NCI-H510A treated with DMSO at 0.1 percent for 48 hours (cell line): ENCODE results near the gene KCNB1.

Experiments
- DNase-seq: peaks from one replicate; lab custom pipeline; 2025; lab: John Stamatoyannopoulos, UW

KCNB1 gene

GRCh38 chr20:49409302-49409974 is 73.0 kb downstream of the KCNB1 start:
- no peak for DNase-seq

DNA sequence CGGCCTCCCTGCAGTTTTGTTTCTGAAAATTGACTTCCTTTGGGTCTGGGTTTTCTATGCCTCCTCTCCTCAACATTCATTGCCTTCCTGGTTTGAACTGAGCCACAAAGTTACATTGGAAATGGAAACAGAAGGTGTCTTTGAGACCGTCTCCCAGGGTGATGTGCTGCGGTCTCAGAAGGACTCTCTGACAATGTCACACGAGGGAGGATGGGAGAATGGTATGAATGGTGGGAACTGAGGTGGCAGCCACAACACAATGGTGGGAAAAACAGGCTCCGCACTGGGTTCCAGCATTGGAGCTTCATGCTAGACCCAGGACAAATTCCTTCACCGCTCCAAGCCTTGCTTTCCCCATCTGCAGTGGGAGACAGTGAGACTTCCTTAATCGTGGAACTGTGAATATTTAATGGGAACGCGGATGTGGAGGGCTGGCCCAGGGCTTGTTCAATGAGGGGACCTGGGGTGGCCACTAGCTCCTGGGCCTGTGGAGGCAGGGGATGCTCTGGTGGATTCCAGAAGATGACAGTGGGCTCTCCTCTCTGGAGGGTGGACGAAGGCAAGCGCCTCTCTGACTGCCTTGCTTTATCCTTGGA is 73.9 kb downstream of the KCNB1 start:
- DNase-seq, result no peak

DNA sequence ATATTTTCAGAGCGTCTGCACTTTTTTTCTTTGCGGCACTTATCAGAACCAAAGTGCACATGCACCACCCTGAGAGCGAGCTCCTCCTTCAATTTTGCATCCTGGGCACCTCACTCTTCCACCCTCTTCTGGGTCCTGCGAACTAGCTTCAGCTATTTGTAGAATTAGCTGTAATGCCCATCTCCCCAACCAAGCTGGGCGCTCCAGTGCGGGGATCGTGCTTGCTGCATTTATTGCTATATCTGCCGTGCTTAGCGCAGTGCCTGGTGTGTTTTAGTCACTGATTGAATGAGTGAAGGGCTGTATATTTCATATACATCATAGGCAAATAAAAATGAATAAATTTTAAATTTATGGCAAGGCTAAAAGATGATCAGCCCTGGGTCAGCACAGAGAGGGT is 75.8 kb downstream of the KCNB1 start:
- no peak for DNase-seq

- no peak for DNase-seq
Observed at GRCh38 chr20:49405696-49406095, 76.8 kb downstream of the KCNB1 start.

DNA sequence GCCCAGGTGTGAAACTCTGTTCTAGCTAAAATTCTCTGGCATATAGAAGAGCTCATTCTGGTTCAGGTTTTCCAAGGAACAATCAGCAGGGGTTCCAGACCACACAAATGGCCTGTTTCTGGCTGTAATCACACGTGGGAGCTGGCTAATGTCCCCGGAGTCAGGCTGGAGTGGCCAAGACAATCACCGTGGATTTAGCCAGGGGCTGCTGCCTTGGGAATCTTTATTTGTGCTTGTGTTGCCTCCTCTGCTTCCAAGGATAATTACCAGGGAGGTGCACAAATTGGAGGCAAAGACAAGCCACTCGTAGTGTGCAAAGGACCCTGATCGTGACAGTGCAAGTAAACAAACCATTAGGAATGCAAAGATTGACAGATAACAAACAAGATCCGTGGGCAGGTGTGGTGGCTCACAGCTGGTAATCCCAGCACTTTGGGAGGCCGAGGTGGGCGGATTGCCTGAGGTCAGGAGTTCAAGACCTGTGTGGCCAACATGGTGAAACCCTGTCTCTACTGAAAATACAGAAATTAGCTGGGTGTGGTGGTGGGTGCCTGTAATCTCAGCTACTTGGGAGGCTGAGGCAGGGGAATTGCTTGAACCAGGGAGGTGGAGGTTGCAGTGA is 77.3 kb downstream of the KCNB1 start:
- DNase-seq, result no peak

DNA sequence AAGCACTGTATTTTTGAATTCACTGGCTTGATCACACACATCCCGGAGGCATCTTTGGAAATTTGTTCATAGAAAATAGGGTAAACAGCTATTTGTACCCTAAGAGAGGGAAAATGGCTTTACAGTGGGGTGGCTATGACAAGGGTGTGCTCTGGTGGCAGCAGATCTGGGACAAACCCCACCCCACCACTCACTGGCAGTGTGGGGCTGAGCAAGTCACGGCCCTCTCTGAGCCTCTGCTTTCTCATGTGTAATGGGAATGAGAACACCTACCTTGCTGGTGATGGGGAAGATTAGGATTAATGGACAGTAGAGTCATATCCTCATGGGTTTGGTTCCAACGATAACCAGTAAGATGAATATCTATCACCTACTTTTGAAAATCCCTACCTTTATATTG is 78.0 kb downstream of the KCNB1 start:
- DNase-seq, result no peak

GRCh38 chr20:49403911-49404310 is 78.6 kb downstream of the KCNB1 start:
- no peak for DNase-seq

GRCh38 chr20:49403012-49403411 is 79.5 kb downstream of the KCNB1 start:
- no peak for DNase-seq

DNA sequence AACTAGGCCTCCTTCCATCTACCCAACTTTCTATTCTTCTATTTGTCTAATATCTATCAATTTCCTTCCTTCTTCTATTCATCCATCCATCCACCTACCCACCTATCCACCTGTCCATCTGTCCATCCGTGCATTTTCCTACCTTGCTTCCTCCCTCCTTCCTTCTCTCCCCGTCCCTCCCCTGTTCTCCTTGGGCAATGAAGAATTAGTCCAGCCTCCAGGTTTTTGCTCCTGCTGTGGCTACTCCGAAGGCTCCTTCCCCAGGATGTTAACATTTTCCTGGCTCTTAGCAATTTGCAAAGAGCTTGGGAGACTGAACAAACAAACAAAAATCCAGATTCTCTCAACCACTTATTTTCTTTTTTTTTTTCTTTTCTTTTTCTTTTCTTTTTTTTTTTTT is 81.6 kb downstream of the KCNB1 start:
- no peak for DNase-seq

GRCh38 chr20:49400410-49400809 is 82.1 kb downstream of the KCNB1 start:
- DNase-seq, result no peak

DNA sequence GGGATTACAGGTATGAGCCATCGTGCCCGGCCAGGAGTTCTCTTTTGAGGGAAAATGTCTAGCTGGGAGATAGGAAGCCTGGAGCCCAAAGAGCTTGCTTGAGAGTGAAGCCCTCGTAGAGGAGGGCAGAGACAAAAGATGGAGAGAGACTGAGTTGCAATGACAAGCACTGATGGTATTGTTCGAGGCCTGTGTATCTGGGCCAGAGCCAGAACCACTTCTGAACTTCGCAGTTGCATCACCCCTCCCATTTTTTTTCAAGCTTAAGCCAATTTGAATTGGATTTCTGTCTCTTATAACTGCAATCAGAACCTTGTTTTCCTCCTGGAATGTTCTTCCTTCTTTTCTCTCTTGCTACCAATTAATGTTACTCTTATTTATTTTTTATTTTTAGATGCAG is 83.1 kb downstream of the KCNB1 start:
- DNase-seq, result no peak

DNA sequence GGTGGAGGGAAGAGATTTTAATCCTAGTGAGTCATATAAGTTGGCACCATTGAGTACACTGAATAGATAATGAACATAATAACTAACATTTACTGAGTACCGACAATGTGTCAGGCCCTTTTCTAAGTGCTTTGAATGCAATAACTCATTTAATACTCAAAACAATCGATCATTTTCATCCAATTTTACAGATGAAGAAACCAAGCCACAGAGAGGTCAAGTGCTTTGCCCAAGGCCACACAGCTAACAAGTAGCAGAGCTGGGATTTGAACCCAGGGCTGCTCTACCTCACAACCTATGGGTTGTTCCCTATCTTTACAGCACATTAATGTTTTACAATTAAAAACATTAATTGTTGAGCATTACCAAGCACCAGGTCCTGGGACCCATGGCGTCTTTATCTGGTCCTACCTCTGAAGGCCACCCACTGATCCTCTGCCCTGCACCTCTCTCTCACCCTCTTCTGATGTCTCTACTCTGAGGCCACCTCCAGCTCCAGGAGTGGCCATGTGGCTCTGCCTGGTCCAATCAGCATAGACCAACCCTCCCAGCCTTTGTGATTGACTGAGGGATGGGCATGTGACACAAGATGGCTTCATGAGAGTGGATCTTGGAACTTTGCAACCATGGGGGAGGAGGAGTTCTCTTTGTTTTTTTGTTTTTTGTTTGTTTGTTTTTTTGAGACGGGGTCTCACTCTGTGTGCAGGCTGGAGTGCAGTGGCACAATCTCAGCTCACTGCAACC is 83.9 kb downstream of the KCNB1 start:
- no peak for DNase-seq

DNA sequence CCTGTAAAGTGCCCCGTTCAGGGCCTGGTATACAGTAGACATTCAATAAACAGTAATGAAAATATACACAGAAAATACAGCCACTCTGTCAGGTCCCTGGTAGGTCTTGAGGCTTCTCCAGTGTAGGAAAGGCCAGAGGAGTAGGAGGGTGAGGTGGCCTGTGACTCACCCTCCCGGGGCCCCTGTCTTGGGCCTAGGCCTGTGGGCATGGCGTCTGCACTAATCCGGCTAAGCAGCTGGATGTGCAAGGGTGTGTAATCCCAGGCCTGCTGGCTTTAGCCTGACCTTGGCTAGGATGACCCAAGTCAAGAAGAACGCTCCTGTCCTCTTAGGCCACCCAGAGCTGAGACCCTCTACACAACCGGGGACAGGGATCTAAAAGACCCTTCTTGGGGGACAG is 84.9 kb downstream of the KCNB1 start:
- no peak for DNase-seq

GRCh38 chr20:49396230-49396629 is 86.2 kb downstream of the KCNB1 start:
- DNase-seq, result no peak

DNA sequence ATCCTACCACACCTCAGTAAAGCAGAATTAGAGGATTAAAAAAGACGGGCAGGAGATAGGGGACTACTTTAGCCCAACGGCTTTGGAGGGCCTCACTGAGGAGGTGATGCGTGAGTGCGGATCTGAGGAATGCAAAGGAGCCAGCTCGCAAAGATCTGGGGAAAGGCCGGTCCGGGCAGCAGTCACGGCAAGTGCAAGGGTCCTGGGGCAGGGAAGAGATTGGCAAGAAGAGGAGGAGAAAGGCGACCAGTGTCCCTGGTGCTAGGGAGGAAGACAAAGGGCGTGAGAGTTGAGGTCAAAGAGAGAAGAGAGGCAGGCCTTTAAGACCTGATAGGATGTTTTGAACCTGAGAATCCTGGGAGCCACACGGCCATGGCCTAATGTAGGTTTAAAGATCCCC is 86.8 kb downstream of the KCNB1 start:
- DNase-seq, result no peak

DNA sequence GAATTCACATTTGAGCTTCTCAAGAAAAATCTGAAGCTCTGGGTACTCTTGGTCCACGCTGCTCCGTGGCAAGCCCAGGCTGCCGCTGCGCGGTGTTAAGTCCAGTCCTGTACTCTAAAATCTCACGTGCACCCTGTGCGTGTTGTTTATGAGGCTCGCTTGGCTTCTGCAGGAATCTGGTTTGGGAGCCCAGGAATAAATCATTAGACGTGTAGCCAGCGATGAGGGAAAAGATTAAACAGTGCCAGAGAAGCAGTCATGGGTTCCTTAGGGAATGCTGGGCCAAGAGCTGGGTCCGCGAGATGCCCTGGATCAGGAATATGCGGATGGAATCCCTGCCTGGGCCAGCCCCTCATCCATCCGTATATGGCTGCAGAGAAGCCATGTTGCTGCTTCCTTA is 87.3 kb downstream of the KCNB1 start:
- DNase-seq, result no peak

DNA sequence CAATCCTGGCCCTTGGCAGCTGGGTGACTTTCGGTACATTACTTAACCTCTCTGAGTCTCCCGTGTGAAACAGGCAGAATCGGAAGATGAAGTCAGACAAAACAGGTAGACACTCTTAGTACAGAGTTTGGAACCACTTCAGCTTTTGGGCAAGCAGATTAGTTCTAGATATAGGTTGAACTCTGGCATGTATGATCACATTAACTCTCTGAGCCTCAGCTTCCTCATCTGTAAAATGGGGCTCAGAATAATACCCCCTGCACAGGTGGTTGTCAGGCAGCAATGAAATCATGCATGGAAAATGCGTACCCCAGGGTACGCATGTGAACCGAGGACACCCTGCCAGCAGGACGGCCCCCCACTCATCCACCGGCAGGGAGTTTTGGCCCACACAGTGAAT is 87.7 kb downstream of the KCNB1 start:
- no peak for DNase-seq

DNA sequence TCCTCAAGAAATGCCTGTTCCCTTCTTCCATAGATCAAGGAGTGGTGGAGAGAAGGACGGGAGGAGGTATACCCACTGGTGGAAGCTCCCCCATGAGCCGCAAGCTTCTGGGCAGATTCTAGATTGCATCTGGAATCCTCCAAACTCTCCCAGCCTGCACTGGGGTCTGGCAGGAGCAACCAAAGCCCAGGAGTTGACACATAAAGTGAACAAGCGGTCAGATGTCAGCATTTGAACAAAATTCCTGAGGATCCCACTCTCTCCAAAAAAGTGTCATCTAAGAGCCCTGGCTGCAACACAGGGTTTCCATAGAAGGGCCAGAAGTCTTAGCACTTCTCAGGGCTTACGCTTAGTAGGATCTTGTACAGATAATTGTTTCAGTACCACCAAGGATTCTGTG is 88.2 kb downstream of the KCNB1 start:
- DNase-seq, result no peak

GRCh38 chr20:49393803-49394202 is 88.7 kb downstream of the KCNB1 start:
- no peak for DNase-seq

GRCh38 chr20:49392745-49393144 is 89.7 kb downstream of the KCNB1 start:
- DNase-seq, result no peak

GRCh38 chr20:49391404-49392245 is 90.8 kb downstream of the KCNB1 start:
- DNase-seq, result no peak

GRCh38 chr20:49389854-49390253 is 92.6 kb downstream of the KCNB1 start:
- no peak for DNase-seq
